Skeletal muscle cell (primary cell): ENCODE results near the gene TOP3B.
"Not testable (repeated sequence)": the region's sequence is repeated elsewhere in the genome, so short reads cannot be mapped to it uniquely, and the experiment has no call there.

Experiments used
- DNase-seq: peaks from one replicate; pipeline ENCODE4 v3.0.0-alpha.2; 2010; ENCODE audit warnings: low read depth
- H3K4me3 ChIP-seq: 2 replicates; pipeline ENCODE4 v1.5.1; 2011; ENCODE audit warnings: low read depth, mild to moderate bottlenecking, control low read depth, low read length, moderate library complexity

The TOP3B gene

GRCh38 chr22:21948824-21949568 is 33.6 kb downstream of the TOP3B start:
- no peak for DNase-seq
- no peak overlapping the region for H3K4me3 ChIP-seq

DNA sequence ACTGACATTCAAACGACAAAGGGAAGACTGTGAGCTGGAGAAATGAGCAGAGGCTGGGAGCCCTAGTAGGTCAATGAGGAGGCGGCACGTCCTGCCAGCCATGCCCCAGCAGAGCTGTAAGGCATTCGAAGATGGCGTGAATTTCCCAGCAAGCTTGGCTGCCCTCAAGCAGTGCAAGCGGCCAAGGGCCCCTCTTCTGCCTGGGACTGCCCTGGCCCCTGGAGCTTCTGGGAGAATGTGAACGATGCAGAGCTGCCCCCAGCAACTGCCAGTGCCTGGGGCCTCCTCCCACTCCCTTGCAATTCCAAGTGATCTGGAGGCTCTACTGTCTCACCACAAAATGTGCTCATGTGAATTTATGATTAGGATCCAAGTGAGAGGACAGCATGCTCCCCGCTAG is 34.2 kb downstream of the TOP3B start:
- DNase-seq, result no peak
- no peak overlapping the region for H3K4me3 ChIP-seq

DNA sequence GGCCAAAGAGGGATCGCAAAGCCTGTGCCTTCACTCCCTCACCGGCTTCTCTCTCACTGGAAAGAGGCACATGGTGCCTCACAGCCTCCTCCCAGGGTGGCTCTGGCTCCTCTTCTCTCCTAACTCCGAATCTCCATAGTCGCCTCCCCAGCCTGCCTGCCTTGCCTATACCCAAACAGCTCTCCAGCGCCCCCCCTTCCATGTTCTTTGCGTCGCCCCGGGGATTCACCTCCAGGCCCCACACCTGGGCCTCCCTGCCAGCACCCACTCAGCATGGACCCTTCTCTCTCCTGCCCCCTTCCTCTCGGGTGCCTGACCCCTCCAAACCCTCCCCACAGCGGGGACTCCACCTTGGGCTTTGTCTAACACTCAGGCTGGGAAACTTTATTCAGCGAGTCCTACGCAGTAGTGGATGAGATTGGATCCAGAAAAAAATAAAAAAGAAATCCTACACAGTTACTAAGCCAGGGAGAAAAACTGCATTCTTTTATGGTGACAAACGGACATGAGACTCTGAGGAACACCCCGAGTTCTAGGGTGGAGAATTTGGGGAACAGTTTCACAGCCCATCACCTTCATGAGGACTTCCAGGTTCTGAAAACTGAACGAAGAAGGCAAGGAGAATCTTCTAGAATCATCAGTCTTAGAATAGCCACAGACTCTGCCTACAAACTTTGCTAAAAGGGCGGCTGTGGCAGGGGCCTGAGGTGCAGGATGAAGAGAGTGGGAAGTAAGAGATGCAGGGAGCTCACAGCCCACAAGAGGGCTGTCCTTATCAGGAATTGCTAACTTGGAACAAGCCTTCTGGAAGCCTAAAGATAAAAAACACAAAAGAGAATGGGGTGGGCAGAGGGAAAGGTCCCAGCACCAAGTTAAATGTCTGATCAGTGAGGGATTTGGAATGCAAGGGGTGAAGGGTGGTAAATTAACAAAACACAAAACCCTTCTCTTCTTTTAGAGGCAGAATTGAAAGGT is 35.3 kb downstream of the TOP3B start:
- no peak overlapping the region for H3K4me3 ChIP-seq
- DNase-seq, result no peak

- H3K4me3 ChIP-seq, result no peak overlapping the region
- DNase-seq, result no peak
Observed at GRCh38 chr22:21946262-21946925, 36.2 kb downstream of the TOP3B start.

DNA sequence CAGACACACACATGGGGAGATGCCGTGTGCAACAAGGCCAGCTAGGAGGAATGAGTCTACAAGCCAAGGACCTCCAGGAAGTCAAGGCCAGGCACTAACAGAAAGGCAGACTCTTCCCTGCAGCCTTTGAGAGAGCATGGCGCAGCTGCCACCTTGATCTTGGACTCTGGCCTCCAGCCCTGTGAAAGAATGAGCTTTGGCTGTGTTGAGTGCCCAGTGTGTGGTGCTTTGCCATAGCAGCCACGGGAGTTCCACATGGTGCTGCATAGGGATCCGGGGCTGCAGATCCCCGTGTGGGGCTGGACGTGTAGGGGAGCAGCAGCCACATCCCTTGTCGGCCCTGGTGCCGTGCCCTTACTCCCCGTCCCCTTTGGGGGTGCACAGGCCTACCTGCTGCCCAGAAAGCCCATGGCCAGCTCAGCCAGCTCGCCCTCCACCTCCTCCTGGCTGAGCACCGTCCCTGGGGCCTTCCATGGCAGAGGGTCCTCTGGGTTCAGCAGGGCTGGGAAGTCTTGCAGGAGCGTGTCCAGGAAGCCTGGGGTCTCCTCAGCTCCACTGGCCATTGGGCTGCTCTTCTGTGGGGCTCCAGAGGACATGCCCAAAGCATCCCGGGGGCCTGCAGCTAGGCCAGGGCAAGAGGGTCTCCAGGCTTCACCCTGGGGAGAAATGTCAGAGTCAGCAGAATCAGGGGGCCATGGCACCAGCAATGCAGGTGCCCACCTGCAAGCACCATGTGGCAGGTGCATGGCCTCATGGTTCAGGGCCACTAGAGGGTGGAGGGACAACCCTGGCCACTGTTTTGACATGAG is 36.9 kb downstream of the TOP3B start:
- DNase-seq, result no peak
- H3K4me3 ChIP-seq, result no peak overlapping the region

GRCh38 chr22:21944871-21945270 is 37.7 kb downstream of the TOP3B start:
- no peak overlapping the region for H3K4me3 ChIP-seq

GRCh38 chr22:21943571-21944448 is 38.8 kb downstream of the TOP3B start:
- H3K4me3 ChIP-seq, result no peak overlapping the region
- DNase-seq, result no peak

More at GRCh38 chr22:21944871-21945270, 37.7 kb downstream of the TOP3B start:
- no peak for DNase-seq

DNA sequence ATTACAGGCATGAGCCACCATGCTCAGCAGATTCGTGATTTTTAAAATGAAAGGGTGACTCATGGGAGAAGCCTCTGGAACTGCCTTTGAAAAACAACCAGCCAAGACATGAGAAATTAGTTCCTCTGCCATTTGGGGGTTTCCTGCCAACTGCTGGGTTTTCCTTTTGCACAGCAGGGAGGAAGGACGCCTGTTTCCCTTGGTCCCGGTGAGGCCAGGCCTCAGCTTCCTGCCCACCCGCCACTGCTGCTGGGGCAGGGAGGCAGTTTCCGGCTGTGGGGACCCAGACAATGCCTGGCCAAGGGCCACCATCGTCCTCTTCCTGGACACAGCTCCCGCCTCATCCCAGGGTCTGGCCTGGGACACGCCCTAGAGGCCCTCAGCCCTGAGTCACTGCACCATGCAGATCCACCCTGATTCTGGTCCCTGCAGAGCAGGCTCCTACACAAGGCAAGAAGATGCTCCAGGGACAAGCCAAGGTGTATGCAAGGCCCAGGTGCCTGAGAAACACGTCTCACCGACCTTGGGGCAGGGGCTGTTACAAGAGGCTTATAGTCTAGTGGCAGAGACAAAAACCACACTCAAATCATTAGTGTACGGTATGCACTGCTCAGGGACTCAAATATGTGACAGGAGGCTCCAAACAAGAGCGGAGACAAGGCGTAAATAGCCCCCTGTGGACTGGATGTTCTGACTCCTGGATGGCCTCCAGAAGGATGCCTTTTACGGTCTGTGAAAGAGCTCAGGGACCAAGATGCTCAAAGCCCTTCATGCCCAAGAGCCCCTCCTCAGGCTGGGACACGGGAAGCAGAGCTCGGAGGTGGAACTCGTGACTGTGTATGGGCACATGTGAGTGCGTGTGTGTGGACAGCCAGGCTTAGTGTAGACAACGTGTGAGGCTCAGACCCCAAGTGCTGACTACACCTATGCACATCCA is 39.9 kb downstream of the TOP3B start:
- no peak overlapping the region for H3K4me3 ChIP-seq
- DNase-seq, result peak; percentile 60

- no peak for DNase-seq
- no peak overlapping the region for H3K4me3 ChIP-seq
Observed at GRCh38 chr22:21941921-21942320, 40.7 kb downstream of the TOP3B start.

DNA sequence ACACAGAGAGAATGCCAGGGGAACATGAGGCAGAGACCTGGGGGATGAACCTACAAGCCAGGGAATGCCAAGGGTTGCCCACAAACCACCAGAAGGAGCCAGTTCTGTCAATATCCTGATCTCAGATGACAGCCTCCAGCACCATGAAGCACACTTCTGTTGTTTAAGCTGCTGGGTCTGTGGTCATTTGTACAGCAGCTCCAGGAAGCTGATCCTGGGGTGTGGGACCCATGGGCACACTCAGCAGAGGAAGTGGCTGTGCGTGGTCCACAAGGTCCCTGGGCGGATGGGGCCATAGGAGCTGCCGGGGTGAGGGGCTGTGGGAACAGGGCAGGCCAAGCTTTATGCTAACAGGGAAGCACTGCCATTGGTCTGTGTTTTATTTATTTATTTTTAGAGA is 42.1 kb downstream of the TOP3B start:
- peak; percentile 35 for DNase-seq
- no peak overlapping the region for H3K4me3 ChIP-seq

DNA sequence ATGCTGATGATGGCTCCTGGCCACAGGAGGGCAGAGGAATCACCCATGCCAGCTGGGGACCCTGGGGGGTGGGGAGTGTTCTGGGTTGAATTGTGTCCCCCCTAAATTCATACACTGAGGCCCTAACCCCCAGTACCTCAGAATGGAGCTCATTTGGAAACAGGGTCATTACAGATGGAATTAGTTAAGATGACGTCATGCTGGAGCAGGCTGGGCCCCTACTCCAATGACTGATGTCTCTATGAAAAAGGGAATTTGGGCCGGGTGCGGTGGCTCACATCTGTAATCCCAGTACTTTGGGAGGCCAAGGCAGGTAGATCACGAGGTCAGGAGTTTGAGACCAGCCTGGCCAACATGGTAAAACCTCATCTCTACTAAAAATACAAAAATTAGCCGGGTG is 42.7 kb downstream of the TOP3B start:
- not testable (repeated sequence) for H3K4me3 ChIP-seq, DNase-seq

GRCh38 chr22:21939461-21939913 is 43.1 kb downstream of the TOP3B start:
- no peak for DNase-seq
- H3K4me3 ChIP-seq, result no peak overlapping the region

DNA sequence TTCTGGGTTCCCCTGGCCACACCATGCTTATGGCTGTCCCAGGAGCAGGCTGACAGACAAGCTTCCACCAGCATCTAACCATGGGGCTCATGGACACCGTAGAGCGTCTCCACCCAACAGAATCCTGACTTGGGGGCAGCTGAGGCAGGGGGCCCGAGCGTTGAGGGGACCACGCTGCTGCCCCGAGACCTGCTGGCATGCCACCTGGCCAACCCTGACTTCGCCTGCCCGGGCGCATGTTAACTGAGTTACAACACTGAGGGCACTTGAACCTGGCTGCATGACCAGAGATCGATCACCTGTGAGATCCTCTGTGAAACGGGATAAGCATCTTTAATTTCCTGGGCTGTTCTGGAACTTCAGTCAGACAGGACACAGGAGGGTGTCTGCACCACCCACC is 43.7 kb downstream of the TOP3B start:
- no peak overlapping the region for H3K4me3 ChIP-seq
- no peak for DNase-seq

GRCh38 chr22:21938071-21938822 is 44.3 kb downstream of the TOP3B start:
- peak; percentile 77 for DNase-seq
- H3K4me3 ChIP-seq, result peak overlapping the region; percentile 52

DNA sequence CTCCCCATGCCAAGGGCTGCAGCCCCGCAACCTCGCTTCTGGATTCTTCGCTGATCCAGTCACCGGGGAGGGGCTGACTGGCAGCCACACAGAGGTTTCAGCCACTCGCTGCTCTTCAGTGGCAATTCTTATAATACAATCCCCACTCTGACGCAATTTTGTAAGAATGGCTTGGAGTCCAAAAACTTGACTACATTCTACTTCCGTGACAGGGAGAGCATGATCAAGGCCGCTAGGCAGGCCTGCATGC is 44.8 kb downstream of the TOP3B start:
- DNase-seq, result no peak
- H3K4me3 ChIP-seq, result peak overlapping the region; percentile 52

DNA sequence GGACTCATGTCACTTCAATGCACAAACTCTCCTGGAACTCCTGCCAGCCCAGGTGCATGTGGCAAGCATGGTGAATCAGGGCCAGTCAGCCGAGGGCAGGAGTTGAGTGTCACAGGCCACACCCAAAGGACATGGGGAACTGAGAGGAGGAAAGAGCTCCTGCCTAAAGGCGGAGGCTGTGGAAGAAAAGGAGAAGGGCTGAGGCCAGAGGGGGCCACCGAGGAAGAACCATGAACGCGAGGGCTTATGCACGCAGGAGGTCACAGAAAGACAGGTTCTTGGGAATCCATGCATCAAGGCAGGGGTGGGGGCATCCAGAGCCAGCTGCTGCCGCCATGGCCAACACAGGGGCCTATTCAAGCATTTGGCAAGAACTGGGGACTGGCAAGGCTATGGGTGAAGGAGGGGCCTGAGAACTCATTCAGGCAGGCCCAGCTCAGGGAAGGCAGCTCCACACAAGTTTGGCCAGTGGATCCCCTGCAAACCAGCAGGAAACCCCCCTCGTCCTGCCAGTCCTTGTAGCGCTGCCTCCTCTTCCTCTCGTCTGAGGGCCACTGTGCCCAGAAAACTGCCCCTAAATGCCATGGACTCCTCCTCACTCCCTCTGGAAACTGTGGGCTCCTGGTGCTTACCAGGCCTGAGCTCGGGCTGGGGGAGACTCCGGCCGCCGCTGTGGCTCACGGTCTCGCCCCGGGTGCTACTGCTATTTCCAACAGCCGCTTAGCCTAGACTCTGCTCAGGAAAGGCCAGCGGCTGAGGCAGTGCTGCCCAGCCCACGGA is 45.4 kb downstream of the TOP3B start:
- no peak overlapping the region for H3K4me3 ChIP-seq
- DNase-seq, result no peak
